ENCODE measurements around the gene ZSWIM3. TPM values are rescaled to one million over a fixed set of nuclear protein-coding genes. Genes with fewer than 3 reads are reported as not detected.

The ZSWIM3 gene
- total and polyA plus RNA-seq, 2 of the 13 experiments (the other 11 are each of a cell fraction or from before 2014, with no cell fraction given): 5.2 to 5.8 TPM

DNA sequence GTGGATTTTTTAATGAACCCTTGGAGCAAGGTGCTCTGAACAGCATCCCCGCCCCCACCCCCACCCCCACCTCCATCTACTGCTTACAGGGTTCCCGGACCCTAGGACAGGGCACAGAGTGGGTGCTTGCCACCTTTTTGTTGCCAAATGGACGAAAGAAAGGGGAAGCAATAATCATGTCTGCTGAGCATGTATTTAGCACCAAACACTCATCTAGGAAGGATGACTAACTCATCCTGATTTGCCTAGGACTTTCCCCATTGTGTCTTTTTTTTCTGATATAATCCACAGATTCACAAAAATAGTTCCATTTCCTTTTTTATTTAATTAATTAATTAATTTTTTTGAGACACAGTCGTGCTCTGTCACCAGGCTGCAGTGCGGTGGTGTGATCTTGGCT is 55.7 kb downstream of the ZSWIM3 start:
- CTCF ChIA-PET (ENCODE audit: low intra/inter-chr PET ratio, low total read pairs): no interaction called here
- H3K4me1 ChIP-seq (ENCODE audit: insufficient read depth, low read length): peaks cover 65% of the 10 kb centered on the region
- POLR2A ChIA-PET: interaction anchor here (1.3 kb wide), 1 partner anchor 11 kb away, joined by 3 read pairs; no protein-coding TSS in a partner anchor
- no peak overlapping the region for H3K4me3 ChIP-seq (replicated peaks in 1 of 3; ENCODE audit: insufficient read depth in 1 of 3, low read depth in 2 of 3, low read length in 3 of 3)
- H2AFZ ChIP-seq (ENCODE audit: low read length): no peak overlapping the region
- H4K20me1 ChIP-seq (ENCODE audit: insufficient read depth, low read length): no peaks in the 10 kb centered on the region
- FAIRE-seq: no peak
- no peak overlapping the region for H3K9ac ChIP-seq (ENCODE audit: insufficient read depth, low read depth, low read length)
- no peaks in the 10 kb centered on the region for H3K36me3 ChIP-seq (replicated peaks in 1 of 2; ENCODE audit: control insufficient read depth in 1 of 2, insufficient read depth in 2 of 2, low read length in 2 of 2)
- no peaks in the 10 kb centered on the region for H3K9me3 ChIP-seq (ENCODE audit: low read length)
- no peak for ATAC-seq
- no peak overlapping the region for H3K4me2 ChIP-seq (ENCODE audit: low read depth, low read length)
- H3K27ac ChIP-seq (ENCODE audit: extremely low read length, insufficient read depth, low read length): no peak overlapping the region
- H3K79me2 ChIP-seq (ENCODE audit: insufficient read depth, low read length): no peaks in the 10 kb centered on the region
- TF ChIP-seq ARNT2 (CRISPR knock-in tag; IDR thresholded peaks at IDR 0.05; ENCODE audit: low read depth) (no peak), PAX8 (CRISPR knock-in tag; IDR thresholded peaks at IDR 0.05; ENCODE audit: borderline replicate concordance) (no peak), ZNF841 (CRISPR knock-in tag; IDR thresholded peaks at IDR 0.05; ENCODE audit: borderline replicate concordance) (no peak), KAT8 (CRISPR knock-in tag; IDR thresholded peaks at IDR 0.05) (no peak), ZNF879 (CRISPR knock-in tag; IDR thresholded peaks at IDR 0.05) (no peak), REXO4 (CRISPR knock-in tag; IDR thresholded peaks at IDR 0.05; ENCODE audit: borderline replicate concordance) (no peak), FOXA3 (CRISPR knock-in tag; IDR thresholded peaks at IDR 0.05) (no peak), ZMYM3 (CRISPR knock-in tag; IDR thresholded peaks at IDR 0.05) (no peak), MYNN (CRISPR knock-in tag; IDR thresholded peaks at IDR 0.05; ENCODE audit: low read depth) (no peak), FOXC1 (CRISPR knock-in tag; IDR thresholded peaks at IDR 0.05; ENCODE audit: borderline replicate concordance) (no peak), ERF (CRISPR knock-in tag; IDR thresholded peaks at IDR 0.05) (no peak)
- TF ChIP-seq, protein P1, sequence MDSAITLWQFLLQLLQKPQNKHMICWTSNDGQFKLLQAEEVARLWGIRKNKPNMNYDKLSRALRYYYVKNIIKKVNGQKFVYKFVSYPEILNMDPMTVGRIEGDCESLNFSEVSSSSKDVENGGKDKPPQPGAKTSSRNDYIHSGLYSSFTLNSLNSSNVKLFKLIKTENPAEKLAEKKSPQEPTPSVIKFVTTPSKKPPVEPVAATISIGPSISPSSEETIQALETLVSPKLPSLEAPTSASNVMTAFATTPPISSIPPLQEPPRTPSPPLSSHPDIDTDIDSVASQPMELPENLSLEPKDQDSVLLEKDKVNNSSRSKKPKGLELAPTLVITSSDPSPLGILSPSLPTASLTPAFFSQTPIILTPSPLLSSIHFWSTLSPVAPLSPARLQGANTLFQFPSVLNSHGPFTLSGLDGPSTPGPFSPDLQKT (CRISPR knock-in tag; IDR thresholded peaks at IDR 0.05; ENCODE audit: borderline replicate concordance): no peak
- TF ChIP-seq, protein P2, sequence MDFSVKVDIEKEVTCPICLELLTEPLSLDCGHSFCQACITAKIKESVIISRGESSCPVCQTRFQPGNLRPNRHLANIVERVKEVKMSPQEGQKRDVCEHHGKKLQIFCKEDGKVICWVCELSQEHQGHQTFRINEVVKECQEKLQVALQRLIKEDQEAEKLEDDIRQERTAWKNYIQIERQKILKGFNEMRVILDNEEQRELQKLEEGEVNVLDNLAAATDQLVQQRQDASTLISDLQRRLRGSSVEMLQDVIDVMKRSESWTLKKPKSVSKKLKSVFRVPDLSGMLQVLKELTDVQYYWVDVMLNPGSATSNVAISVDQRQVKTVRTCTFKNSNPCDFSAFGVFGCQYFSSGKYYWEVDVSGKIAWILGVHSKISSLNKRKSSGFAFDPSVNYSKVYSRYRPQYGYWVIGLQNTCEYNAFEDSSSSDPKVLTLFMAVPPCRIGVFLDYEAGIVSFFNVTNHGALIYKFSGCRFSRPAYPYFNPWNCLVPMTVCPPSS (IDR thresholded peaks at IDR 0.05): no peak
- no peak for DNase-seq (ENCODE audit: low spot score)
- intact Hi-C loops (cut with micrococcal nuclease; ENCODE audit: unreplicated experiment) (no loop called here), in situ Hi-C loops (cut with HindIII; ENCODE audit: extremely low pct_ligation_motif_present, low pct_unique_long_range_greater_than_20kb) (no loop called here)
- WGBS (ENCODE audit: low lambda C conversion rate): 73% methylated on average over 5 of the region's 5 CpGs
- BruUV-seq (replicated peaks): no TSS peak
- H3K27me3 ChIP-seq (ENCODE audit: control insufficient read depth in 1 of 2, insufficient read depth in 2 of 2, low read length in 2 of 2): peaks cover 0 to 8% of the 10 kb centered on the region in 2 experiments; a peak in 3 of 5 replicates

All from HepG2 (cell line).